Esophagus squamous epithelium (tissue), 5 donors: ENCODE data around the gene WNK1. TPM values are rescaled to one million over a fixed set of nuclear protein-coding genes. Genes with fewer than 3 reads are reported as not detected.
A peak's percentile ranks its signal among the peaks of the same experiment; 100 is the strongest.

Experiments used
- DNase-seq: peaks from one replicate; lab custom pipeline; 2025; lab: John Stamatoyannopoulos, UW
- H3K27ac ChIP-seq, 4 donors: fragments of 200-600 bp; sonication (generic); one replicate each; pipeline ENCODE4 v1.5.1; 2016 to 2019; ENCODE audit warnings: mild to moderate bottlenecking in 1 of 4
- H3K27me3 ChIP-seq, 4 donors: fragments of 200-600 bp; sonication (generic); 1 replicate in 3 of 4; 2 replicates in 1 of 4; pipeline versions ENCODE4 v1.5.1 to v1.6.0; 2017 to 2021; ENCODE audit warnings: antibody characterized with exemption in 1 of 4
- H3K36me3 ChIP-seq, 3 donors: fragments of 200-600 bp; sonication (generic); one replicate each; pipeline ENCODE4 v1.5.1; 2016 to 2019
- H3K4me1 ChIP-seq, 3 donors: fragments of 200-600 bp; sonication (generic); one replicate each; pipeline ENCODE4 v1.5.1; 2017 to 2019
- H3K4me3 ChIP-seq, 4 donors: fragments of 200-600 bp; sonication (generic); 1 replicate in 3 of 4; 2 replicates in 1 of 4; pipeline ENCODE4 v1.5.1; 2016 to 2019; ENCODE audit warnings: mild to moderate bottlenecking in 2 of 4, moderate library complexity in 1 of 4
- H3K9me3 ChIP-seq, 3 donors: fragments of 200-600 bp; sonication (generic); one replicate each; pipeline ENCODE4 v1.5.1; 2016 to 2019
- CTCF ChIP-seq, 6 experiments: fragments of 450-650 bp in 4 of 6; fragments of 200-600 bp in 2 of 6; sonication (generic) in 2 of 6; IDR thresholded peaks; one replicate each; pipeline ENCODE4 v1.5.1; 2016 to 2019; ENCODE audit warnings: antibody characterized with exemption in 6 of 6, mild to moderate bottlenecking in 4 of 6, moderate library complexity in 4 of 6
- POLR2A ChIP-seq, 4 donors: fragments of 450-650 bp; IDR thresholded peaks; one replicate each; pipeline ENCODE4 v1.6.1; 2017; ENCODE audit warnings: antibody characterized with exemption in 4 of 4, mild to moderate bottlenecking in 4 of 4, moderate library complexity in 3 of 4
- WGBS, 2 donors: methylation state at CpG; one replicate each; pipeline ENCODE4 v1.1.5; 2018; 5-methylcytosine and 5-hydroxymethylcytosine counted together
- intact Hi-C: fragments of 100-400 bp; cut with DNase I; formaldehyde crosslinking; loops from one replicate; pipeline ENCODE4 v1.15.0; 2022
- total RNA-seq, 4 donors: library from RNA; depleted of rRNA; stranded (reverse); fragments of >200 nt; gene quantifications; one replicate each; pipeline ENCODE4 v1.1.0, GENCODE V29; 2016
- donor health status: DM: yes; HTN: yes; CAD: no.

WNK1 gene
- total RNA-seq, 4 donors from 2014 or later: 120 to 269 (median 204) TPM

DNA sequence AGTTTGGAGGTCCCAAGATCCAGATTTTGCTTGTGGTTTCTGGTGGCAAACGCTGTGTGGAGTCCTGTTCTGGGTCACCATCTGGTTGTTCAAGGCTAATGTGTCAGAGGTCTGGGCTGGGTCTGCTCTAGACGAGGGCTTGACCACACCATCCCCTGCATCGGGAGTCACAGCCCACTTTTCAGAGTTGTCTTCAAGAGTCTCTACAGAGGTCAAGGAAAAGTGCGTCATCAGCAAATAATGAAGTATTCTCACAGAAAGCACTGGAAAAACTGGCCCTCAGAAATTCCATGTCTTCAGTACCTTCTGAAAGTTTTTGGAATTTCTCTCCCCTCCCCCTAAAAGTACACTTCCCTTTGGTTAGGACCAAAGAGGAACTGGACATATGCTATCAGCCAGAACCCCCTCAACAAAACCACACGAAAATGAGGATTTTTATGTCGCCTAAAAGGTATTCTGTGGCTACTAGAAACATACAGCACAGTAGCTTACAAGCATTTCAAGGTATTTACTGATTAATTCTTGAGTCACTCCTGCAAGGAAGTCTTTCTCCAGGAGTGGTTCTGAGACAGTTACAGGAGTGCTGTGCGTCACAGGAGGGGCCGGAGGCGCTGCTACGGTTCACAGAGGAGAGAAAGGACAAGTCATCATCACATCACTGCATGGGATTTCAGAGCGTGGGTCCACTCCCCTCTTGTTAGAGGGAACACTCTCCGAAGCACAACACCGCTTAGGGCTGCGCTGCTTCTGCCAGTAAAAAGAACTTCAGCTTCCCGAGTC is 161.7 kb downstream of the WNK1 start:
- WGBS, 2 donors: 51 to 70% methylated on average over 7 to 15 of the region's 15 CpGs
- intact Hi-C loops: loop anchor here (10.0 kb wide), 1 partner anchor 349 kb away; no protein-coding TSS in a partner anchor
- DNase-seq: no peak
- peaks cover 0 to 33% (median 2%) of the 10 kb centered on the region in 3 donors for H3K4me1 ChIP-seq
- no peaks in the 10 kb centered on the region for H3K9me3 ChIP-seq
- H3K4me3 ChIP-seq: no peak overlapping the region
- peaks cover 1 to 94% (median 54%) of the 10 kb centered on the region in 3 donors for H3K36me3 ChIP-seq
- H3K27ac ChIP-seq: peak overlapping the region in 3 of 4 donors; percentile 19 to 77 (median 57)
- no peak for TF ChIP-seq CTCF (IDR thresholded peaks at IDR 0.05)
- H3K27me3 ChIP-seq: no peaks in the 10 kb centered on the region

DNA sequence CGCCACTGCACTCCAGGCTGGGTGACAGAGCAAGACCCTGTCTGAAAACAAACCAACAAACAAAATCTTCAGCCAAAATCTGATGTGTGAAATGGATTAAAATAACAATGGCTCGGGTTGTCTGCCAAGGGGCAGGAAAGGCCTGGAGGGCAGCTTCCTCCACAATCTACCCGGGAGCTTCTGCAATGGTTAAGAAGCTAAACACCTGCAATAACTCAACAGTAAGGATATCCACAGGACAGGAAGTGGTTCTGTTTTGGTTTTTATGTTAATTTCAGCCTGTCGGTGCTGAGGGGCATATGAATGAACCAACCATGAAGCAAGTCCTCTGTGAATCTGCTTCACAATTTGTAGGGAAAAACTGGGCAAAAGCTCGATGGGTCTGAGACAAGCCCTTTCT is 162.7 kb downstream of the WNK1 start:
- H3K27me3 ChIP-seq: no peaks in the 10 kb centered on the region
- no peak for DNase-seq
- peaks cover 0 to 33% (median 2%) of the 10 kb centered on the region in 3 donors for H3K4me1 ChIP-seq
- 51 to 57% methylated on average over 5 of the region's 5 CpGs for WGBS, 2 donors
- no peaks in the 10 kb centered on the region for H3K9me3 ChIP-seq
- peak overlapping the region in 3 of 4 donors; percentile 19 to 77 (median 57) for H3K27ac ChIP-seq
- peaks cover 0 to 93% (median 45%) of the 10 kb centered on the region in 3 donors for H3K36me3 ChIP-seq
- intact Hi-C loops: loop anchor here (10.0 kb wide), 1 partner anchor 350 kb away; no protein-coding TSS in a partner anchor
- no peak overlapping the region for H3K4me3 ChIP-seq
- no peak for TF ChIP-seq CTCF (IDR thresholded peaks at IDR 0.05)
- TF ChIP-seq POLR2A (IDR thresholded peaks at IDR 0.05): no peak

DNA sequence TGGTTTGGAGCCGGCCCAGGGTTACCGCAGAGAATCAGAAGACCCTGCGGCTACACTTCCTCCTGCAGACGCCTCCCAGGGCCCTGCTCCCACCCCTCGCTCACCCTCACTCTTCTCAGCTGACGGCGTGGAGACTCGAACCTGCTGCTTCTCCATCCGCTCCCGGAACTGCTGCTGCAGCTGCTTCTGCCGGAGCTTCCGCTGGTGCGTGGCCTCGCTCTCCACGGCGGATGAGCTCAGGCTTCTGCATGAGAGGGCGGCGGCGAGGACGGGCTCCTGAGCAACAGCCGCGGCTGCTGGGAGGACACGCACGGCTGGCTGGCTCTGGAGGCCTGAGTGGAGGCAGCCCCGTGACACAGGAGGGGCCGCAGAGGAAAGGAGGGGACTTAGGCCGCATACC is 163.9 kb downstream of the WNK1 start:
- WGBS, 2 donors: 85 to 92% methylated on average over 12 of the region's 27 CpGs
- H3K9me3 ChIP-seq: no peaks in the 10 kb centered on the region
- H3K27me3 ChIP-seq: no peaks in the 10 kb centered on the region
- H3K4me3 ChIP-seq: no peak overlapping the region
- intact Hi-C loops: loop anchor here (10.0 kb wide), 1 partner anchor 351 kb away; no protein-coding TSS in a partner anchor
- peaks cover 0 to 33% (median 2%) of the 10 kb centered on the region in 3 donors for H3K4me1 ChIP-seq
- TF ChIP-seq POLR2A (IDR thresholded peaks at IDR 0.05): no peak
- no peak for TF ChIP-seq CTCF (IDR thresholded peaks at IDR 0.05)
- peak overlapping the region in 2 of 4 donors; percentile 52 to 61 for H3K27ac ChIP-seq
- DNase-seq: no peak
- peaks cover 0 to 93% (median 45%) of the 10 kb centered on the region in 3 donors for H3K36me3 ChIP-seq

- H3K27me3 ChIP-seq: no peaks in the 10 kb centered on the region
- H3K4me3 ChIP-seq: peak overlapping the region in 1 of 4 donors; percentile 10
- DNase-seq: no peak
- peak overlapping the region in 2 of 4 donors; percentile 61 to 63 for H3K27ac ChIP-seq
- no peaks in the 10 kb centered on the region for H3K9me3 ChIP-seq
- WGBS, 2 donors: 81 to 87% methylated on average over 14 to 18 of the region's 23 CpGs
- no peak for TF ChIP-seq POLR2A (IDR thresholded peaks at IDR 0.05)
- no peak for TF ChIP-seq CTCF (IDR thresholded peaks at IDR 0.05)
- H3K4me1 ChIP-seq: peaks cover 0 to 33% (median 2%) of the 10 kb centered on the region in 3 donors
- intact Hi-C loops: loop anchor here (10.0 kb wide), 1 partner anchor 352 kb away; no protein-coding TSS in a partner anchor
- peaks cover 0 to 92% (median 40%) of the 10 kb centered on the region in 3 donors for H3K36me3 ChIP-seq
These were observed 164.5 kb downstream of the WNK1 start for GRCh38 chr12:916712-917445.
